Spinal cord (tissue), 10 donors: ENCODE results near the gene NR4A3. TPM values are rescaled to one million over a fixed set of nuclear protein-coding genes. Genes with fewer than 3 reads are reported as not detected.
A peak's percentile ranks its signal among the peaks of the same experiment; 100 is the strongest.

ENCODE experiments used
- DNase-seq, 6 donors: peaks; one replicate each; pipeline versions ENCODE4 v3.0.0 to v3.0.0-alpha.2; 2013 to 2015; ENCODE audit warnings: low spot score in 6 of 6, low read depth in 4 of 6
- H3K27ac ChIP-seq: one replicate; pipeline ENCODE4 v1.5.1; 2013; ENCODE audit warnings: low read depth, low read length, control low read depth
- H3K27me3 ChIP-seq: one replicate; pipeline ENCODE4 v1.6.1; 2013; ENCODE audit warnings: low read length; ENCODE audit not compliant: control insufficient read depth, insufficient read depth
- H3K36me3 ChIP-seq: one replicate; pipeline ENCODE4 v1.6.1; 2013; ENCODE audit warnings: low read length; ENCODE audit not compliant: control insufficient read depth, insufficient read depth
- H3K4me1 ChIP-seq: one replicate; pipeline ENCODE4 v1.6.1; 2013; ENCODE audit warnings: low read length; ENCODE audit not compliant: control insufficient read depth, insufficient read depth
- H3K4me3 ChIP-seq: one replicate; pipeline ENCODE4 v1.5.1; 2013; ENCODE audit warnings: low read depth, low read length, control low read depth
- H3K9me3 ChIP-seq: one replicate; pipeline ENCODE4 v1.6.1; 2013; ENCODE audit warnings: low read length; ENCODE audit not compliant: control insufficient read depth, insufficient read depth
- WGBS: methylation state at CpG from one replicate; pipeline ENCODE4 v1.1.5; 2013; ENCODE audit warnings: missing lambda C conversion rate; ENCODE audit not compliant: insufficient coverage; 5-methylcytosine and 5-hydroxymethylcytosine counted together
- polyA plus RNA-seq, 2 donors: library from polyadenylated mRNA; unstranded; fragments of 120-200 nt; gene quantifications; one replicate each; pipeline ENCODE4 v1.2.1, GENCODE V29; 2013; ENCODE audit not compliant: insufficient read length in 2 of 2
- total RNA-seq, 2 donors: library from RNA; depleted of rRNA in 1 of 2; stranded (reverse); fragments of 120-200 nt in 1 of 2; fragments of >200 nt in 1 of 2; gene quantifications; one replicate each; pipeline versions ENCODE4 v1.2.3 to v1.2.4, GENCODE V29; 2013 to 2014
- donor health status: healthy.

The NR4A3 gene
- total and polyA plus RNA-seq, 4 donors, result 2.4 to 8.4 (median 5.9) TPM

DNA sequence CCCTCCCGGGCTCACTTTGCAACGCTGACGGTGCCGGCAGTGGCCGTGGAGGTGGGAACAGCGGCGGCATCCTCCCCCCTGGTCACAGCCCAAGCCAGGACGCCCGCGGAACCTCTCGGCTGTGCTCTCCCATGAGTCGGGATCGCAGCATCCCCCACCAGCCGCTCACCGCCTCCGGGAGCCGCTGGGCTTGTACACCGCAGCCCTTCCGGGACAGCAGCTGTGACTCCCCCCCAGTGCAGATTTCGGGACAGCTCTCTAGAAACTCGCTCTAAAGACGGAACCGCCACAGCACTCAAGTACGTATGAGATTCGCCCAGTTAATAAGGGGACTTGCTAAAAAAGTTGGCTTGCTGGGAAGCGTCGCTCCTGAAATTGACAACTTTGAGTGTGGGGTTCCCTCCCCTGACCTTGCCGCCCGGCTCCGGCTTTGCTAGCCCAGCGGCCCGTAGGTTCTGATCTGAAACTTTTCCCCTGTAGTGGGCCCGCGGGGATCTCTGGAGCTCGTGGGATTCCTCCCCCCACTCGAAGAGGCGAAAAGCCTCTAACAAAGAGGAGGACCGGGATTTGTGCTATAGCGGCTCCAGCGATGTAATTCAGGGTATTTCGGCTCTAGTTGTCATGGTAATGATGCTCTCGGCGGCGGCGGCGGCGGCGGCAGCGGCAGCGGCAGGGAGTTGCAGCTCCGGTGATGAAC is 572 bp downstream of the NR4A3 start:
- Histone ChIP-seq H3K4me3 (peak overlapping the region; percentile 84), H3K27me3 (peaks cover 44% of the 10 kb centered on the region), H3K9me3 (no peaks in the 10 kb centered on the region), H3K4me1 (peaks cover 61% of the 10 kb centered on the region), H3K27ac (peak overlapping the region; percentile 95), H3K36me3 (peaks cover 3% of the 10 kb centered on the region)
- WGBS, result under 1% methylated on average over 43 of the region's 51 CpGs
- peak in 5 of 6 donors; percentile 38 to 91 (median 59) for DNase-seq

- DNase-seq, result peak in 4 of 6 donors; percentile 28 to 62 (median 38)
- Histone ChIP-seq H3K4me1 (peaks cover 61% of the 10 kb centered on the region), H3K27me3 (peaks cover 52% of the 10 kb centered on the region), H3K36me3 (peaks cover 3% of the 10 kb centered on the region), H3K4me3 (peak overlapping the region; percentile 84), H3K9me3 (no peaks in the 10 kb centered on the region), H3K27ac (peak overlapping the region; percentile 95)
- WGBS, result under 1% methylated on average over 38 of the region's 40 CpGs
Observed at GRCh38 chr9:99822806-99823591, 1.3 kb downstream of the NR4A3 start.

- H3K27ac ChIP-seq, result peak overlapping the region; percentile 95
- H3K4me1 ChIP-seq, result peaks cover 56% of the 10 kb centered on the region
Observed at GRCh38 chr9:99823681-99824377, 2.1 kb downstream of the NR4A3 start.

GRCh38 chr9:99824378-99825171 is 2.9 kb downstream of the NR4A3 start:
- peaks cover 8% of the 10 kb centered on the region for H3K36me3 ChIP-seq
- H3K4me1 ChIP-seq, result peaks cover 56% of the 10 kb centered on the region
- peaks cover 65% of the 10 kb centered on the region for H3K27me3 ChIP-seq
- H3K4me3 ChIP-seq, result peak overlapping the region; percentile 84
- DNase-seq, result peak in 2 of 6 donors; percentile 65 to 74
- WGBS, result 6% methylated on average over 51 of the region's 56 CpGs
- no peaks in the 10 kb centered on the region for H3K9me3 ChIP-seq
- H3K27ac ChIP-seq, result peak overlapping the region; percentile 95

More at GRCh38 chr9:99823681-99824377, 2.1 kb downstream of the NR4A3 start:
- Histone ChIP-seq H3K4me3 (peak overlapping the region; percentile 84), H3K36me3 (peaks cover 6% of the 10 kb centered on the region), H3K9me3 (no peaks in the 10 kb centered on the region), H3K27me3 (peaks cover 57% of the 10 kb centered on the region)
- 0% methylated on average over 33 of the region's 47 CpGs for WGBS
- peak in 5 of 6 donors; percentile 52 to 87 (median 59) for DNase-seq

DNA sequence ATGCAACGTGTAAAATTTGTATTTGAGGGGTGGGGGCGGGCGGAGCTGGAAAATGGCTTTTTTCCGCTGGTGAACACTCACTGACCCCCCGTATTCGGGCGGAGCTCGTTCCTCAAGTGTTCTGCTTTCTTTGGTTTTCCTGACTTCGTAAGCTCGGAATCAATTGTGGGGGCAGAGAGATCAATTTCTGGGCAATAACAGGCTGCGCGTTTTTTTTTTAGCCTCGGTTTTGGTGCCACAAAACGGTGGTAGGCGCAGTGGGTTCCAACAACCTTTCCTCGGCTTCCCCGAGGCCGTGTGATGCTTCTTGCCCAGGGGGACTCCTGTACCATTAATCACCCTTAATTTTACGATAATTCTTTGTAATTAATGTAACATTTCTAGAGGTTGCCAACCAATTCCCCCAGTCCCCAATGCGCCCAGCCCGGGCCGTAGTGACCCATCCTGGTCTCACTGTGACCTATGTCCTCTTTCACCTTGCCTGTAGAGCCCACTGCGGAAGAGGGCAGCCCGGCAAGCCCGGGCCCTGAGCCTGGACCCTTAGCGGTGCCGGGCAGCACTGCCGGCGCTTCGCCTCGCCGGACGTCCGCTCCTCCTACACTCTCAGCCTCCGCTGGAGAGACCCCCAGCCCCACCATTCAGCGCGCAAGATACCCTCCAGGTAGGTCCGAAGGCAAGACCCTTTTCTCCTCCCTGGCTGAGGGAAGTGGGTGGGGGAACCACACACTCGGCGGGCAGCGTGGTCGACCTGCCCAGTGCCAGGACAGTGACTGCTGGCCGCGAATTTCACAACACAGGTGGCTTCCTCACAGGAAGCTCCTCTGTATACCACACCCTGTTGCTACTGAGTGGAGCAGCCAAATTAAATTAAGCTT is 3.7 kb downstream of the NR4A3 start:
- Histone ChIP-seq H3K4me1 (peaks cover 51% of the 10 kb centered on the region), H3K9me3 (no peaks in the 10 kb centered on the region), H3K27me3 (peaks cover 71% of the 10 kb centered on the region), H3K4me3 (peak overlapping the region; percentile 84), H3K27ac (no peak overlapping the region), H3K36me3 (peaks cover 8% of the 10 kb centered on the region)
- WGBS, result 33% methylated on average over 30 of the region's 44 CpGs
- peak in 1 of 6 donors; percentile 5 for DNase-seq

DNA sequence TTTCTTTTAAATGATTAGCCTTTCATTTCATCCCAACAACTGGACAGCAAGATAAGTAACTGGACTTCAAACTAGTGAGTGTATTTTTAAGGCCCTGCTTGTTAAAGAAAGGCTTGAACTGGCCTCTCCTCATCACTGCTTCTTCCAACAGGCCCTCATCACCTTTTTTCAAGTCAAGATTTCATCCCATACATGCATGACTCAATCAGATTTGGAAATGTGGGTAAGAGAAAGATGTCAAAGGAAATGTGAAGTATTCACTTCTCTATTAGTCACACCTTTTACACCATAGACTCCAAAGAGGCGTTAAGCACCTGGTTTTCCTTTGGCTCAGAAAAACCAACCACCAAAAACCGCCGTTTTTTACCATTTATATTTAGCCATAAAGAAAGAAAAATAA is 4.9 kb downstream of the NR4A3 start:
- no peak overlapping the region for H3K27ac ChIP-seq
- DNase-seq, result no peak
- peaks cover 41% of the 10 kb centered on the region for H3K4me1 ChIP-seq
- peaks cover 8% of the 10 kb centered on the region for H3K36me3 ChIP-seq
- no CpG with 5 or more reads among the region's 3 CpGs for WGBS
- peaks cover 80% of the 10 kb centered on the region for H3K27me3 ChIP-seq
- no peaks in the 10 kb centered on the region for H3K9me3 ChIP-seq
- no peak overlapping the region for H3K4me3 ChIP-seq

DNA sequence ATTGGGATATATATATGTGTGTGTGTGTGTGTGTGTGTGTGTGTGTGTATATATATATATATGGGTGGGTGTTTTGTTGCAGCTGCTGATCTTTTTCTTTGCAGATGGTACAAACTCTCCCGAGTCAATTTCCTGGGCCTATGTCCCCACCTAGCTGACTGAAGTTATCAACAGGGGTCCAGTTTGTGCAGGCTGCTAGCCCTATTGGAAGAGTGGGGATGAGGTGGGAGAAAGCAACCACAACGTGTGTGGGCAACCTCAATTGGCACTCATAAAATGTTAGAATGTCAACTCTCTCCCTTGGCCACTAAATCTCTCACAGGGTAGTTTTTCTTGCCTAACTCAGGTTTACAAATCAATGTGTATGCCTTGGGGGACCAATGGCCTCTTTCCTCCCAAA is 5.6 kb downstream of the NR4A3 start:
- Histone ChIP-seq H3K27ac (no peak overlapping the region), H3K4me1 (peaks cover 36% of the 10 kb centered on the region), H3K9me3 (no peaks in the 10 kb centered on the region), H3K4me3 (no peak overlapping the region), H3K27me3 (peaks cover 80% of the 10 kb centered on the region), H3K36me3 (peaks cover 8% of the 10 kb centered on the region)
- peak in 1 of 6 donors; percentile 18 for DNase-seq
- WGBS, result 80% methylated on average over 1 of the region's 2 CpGs

- no peak overlapping the region for H3K4me3 ChIP-seq
- H3K9me3 ChIP-seq, result no peaks in the 10 kb centered on the region
- H3K27ac ChIP-seq, result no peak overlapping the region
- WGBS, result 69% methylated on average over 15 of the region's 15 CpGs
- DNase-seq, result no peak
- peaks cover 28% of the 10 kb centered on the region for H3K4me1 ChIP-seq
- peaks cover 77% of the 10 kb centered on the region for H3K27me3 ChIP-seq
- H3K36me3 ChIP-seq, result peaks cover 8% of the 10 kb centered on the region
Observed at GRCh38 chr9:99828054-99828416, 6.3 kb downstream of the NR4A3 start.
